IMR-90 (cell line): ENCODE measurements around the gene BBIP1. TPM values are rescaled to one million over a fixed set of nuclear protein-coding genes. Genes with fewer than 3 reads are reported as not detected.

ENCODE experiments used
- ATAC-seq: fragments of 200-7000 bp; cut with Tn5 transposase; 2 replicates; pipeline ENCODE4 v1.9.1; 2020; ENCODE audit warnings: low read depth, mild to moderate bottlenecking, moderate library complexity
- BruUV-seq: library from RNA; stranded (reverse); fragments of 400-500 nt; replicated peaks from 2 replicates; lab custom pipeline; 2021; lab: Mats Ljungman, UMichigan
- CTCF ChIA-PET: fragments of 300-600 bp; formaldehyde crosslinking; extraction: SDS; loops from one replicate; lab custom pipeline; 2021; ENCODE audit warnings: antibody characterized with exemption; lab: Yijun Ruan, JAX
- POLR2A ChIA-PET: fragments of 300-600 bp; sonication (Branson Sonifier 250); formaldehyde crosslinking; loops from one replicate; lab custom pipeline; 2022; ENCODE audit warnings: antibody characterized with exemption; ENCODE audit not compliant: unreplicated experiment; lab: Charles Lee
- DNase-seq: peaks from one replicate; pipeline ENCODE4 v3.0.0; 2013
- H2AFZ ChIP-seq: replicated peaks from 2 replicates; pipeline ENCODE3; 2013; ENCODE audit warnings: low read length, mild to moderate bottlenecking; ENCODE audit not compliant: poor library complexity
- H2AK5ac ChIP-seq: 2 replicates; pipeline ENCODE4 v1.6.1; 2013; ENCODE audit warnings: low read depth, low read length, inconsistent platforms
- H2AK9ac ChIP-seq: replicated peaks from 2 replicates; pipeline ENCODE3; 2013; ENCODE audit warnings: mild to moderate bottlenecking, low read depth, low read length, moderate library complexity; ENCODE audit not compliant: poor library complexity
- H2BK120ac ChIP-seq: 2 replicates; pipeline ENCODE4 v1.6.1; 2013; ENCODE audit warnings: low read depth, low read length, inconsistent platforms
- H2BK15ac ChIP-seq: 3 replicates; pipeline ENCODE4 v1.6.1; 2013; ENCODE audit warnings: low read depth, low read length, inconsistent platforms
- H2BK20ac ChIP-seq: 2 replicates; pipeline ENCODE4 v1.6.1; 2013; ENCODE audit warnings: low read depth, mild to moderate bottlenecking, inconsistent platforms, low read length, moderate library complexity
- H2BK5ac ChIP-seq: 2 replicates; pipeline ENCODE4 v1.6.1; 2013; ENCODE audit warnings: mild to moderate bottlenecking, low read depth, low read length, inconsistent platforms; ENCODE audit not compliant: poor library complexity, severe bottlenecking
- H3K14ac ChIP-seq: replicated peaks from 2 replicates; pipeline ENCODE4 v1.6.1; 2013; ENCODE audit warnings: low read depth, low read length, inconsistent platforms
- H3K18ac ChIP-seq: 2 replicates; pipeline ENCODE4 v1.6.1; 2013; ENCODE audit warnings: low read depth, low read length, control low read depth
- H3K23ac ChIP-seq: 2 replicates; pipeline ENCODE4 v1.6.1; 2013; ENCODE audit warnings: low read depth, low read length, inconsistent platforms
- H3K27ac ChIP-seq: 2 replicates; pipeline ENCODE4 v1.5.1; 2013; ENCODE audit warnings: mild to moderate bottlenecking, control low read depth, low read length; ENCODE audit not compliant: insufficient read depth
- H3K27me3 ChIP-seq: 2 replicates; pipeline ENCODE4 v1.6.1; 2013; ENCODE audit warnings: low read length; ENCODE audit not compliant: control insufficient read depth, insufficient read depth
- H3K36me3 ChIP-seq: 2 replicates; pipeline ENCODE4 v1.6.1; 2013; ENCODE audit warnings: low read length, mixed read lengths; ENCODE audit not compliant: control insufficient read depth, insufficient read depth
- H3K4ac ChIP-seq: 2 replicates; pipeline ENCODE4 v1.6.1; 2013; ENCODE audit warnings: low read depth, low read length, inconsistent platforms
- H3K4me1 ChIP-seq: 2 replicates; pipeline ENCODE4 v1.6.1; 2013; ENCODE audit warnings: low read length, mixed read lengths; ENCODE audit not compliant: control insufficient read depth, insufficient read depth
- H3K4me2 ChIP-seq: 2 replicates; pipeline ENCODE4 v1.6.1; 2013; ENCODE audit warnings: low read depth, mild to moderate bottlenecking, control low read depth, low read length, moderate library complexity
- H3K4me3 ChIP-seq: 2 replicates; pipeline ENCODE4 v1.5.1; 2013; ENCODE audit warnings: low read depth, mild to moderate bottlenecking, control low read depth, low read length, moderate library complexity; ENCODE audit not compliant: insufficient read depth
- H3K56ac ChIP-seq: 2 replicates; pipeline ENCODE4 v1.6.1; 2013; ENCODE audit warnings: low read length, inconsistent platforms; ENCODE audit not compliant: insufficient read depth; ENCODE audit errors: extremely low read depth
- H3K79me1 ChIP-seq, 2 experiments: 2 replicates each; pipeline ENCODE4 v1.6.1; 2013; ENCODE audit warnings: low read length in 2 of 2, inconsistent platforms in 1 of 2, low read depth in 1 of 2
- H3K9ac ChIP-seq: 2 replicates; pipeline ENCODE4 v1.6.1; 2013; ENCODE audit warnings: low read depth, low read length, control low read depth
- H3K9me1 ChIP-seq: 2 replicates; pipeline ENCODE4 v1.6.1; 2013; ENCODE audit warnings: low read length, inconsistent platforms; ENCODE audit not compliant: insufficient read depth
- H3K9me3 ChIP-seq: 2 replicates; pipeline ENCODE4 v1.6.1; 2013; ENCODE audit warnings: low read length; ENCODE audit not compliant: control insufficient read depth, insufficient read depth
- H4K20me1 ChIP-seq: 2 replicates; pipeline ENCODE4 v1.6.1; 2013; ENCODE audit warnings: low read length, inconsistent platforms; ENCODE audit not compliant: insufficient read depth
- H4K5ac ChIP-seq: 2 replicates; pipeline ENCODE4 v1.6.1; 2013; ENCODE audit warnings: mild to moderate bottlenecking, low read depth, low read length, control low read depth
- H4K8ac ChIP-seq, 2 experiments: 2 replicates each; pipeline ENCODE4 v1.6.1; 2013; ENCODE audit warnings: low read depth in 2 of 2, low read length in 2 of 2, control low read depth in 1 of 2, inconsistent platforms in 1 of 2
- H4K91ac ChIP-seq: 2 replicates; pipeline ENCODE4 v1.6.1; 2013; ENCODE audit warnings: low read depth, low read length, inconsistent platforms; ENCODE audit not compliant: insufficient read depth
- BHLHE40 ChIP-seq: fragments of 150-350 bp; IDR thresholded peaks from 2 replicates; pipeline ENCODE4 v1.6.1; 2016; ENCODE audit warnings: mild to moderate bottlenecking, low read depth, low read length
- CEBPB ChIP-seq: IDR thresholded peaks from 2 replicates; pipeline ENCODE4 v1.6.1; 2012; ENCODE audit warnings: low read depth, low read length, improper control_type of control experiment
- CHD1 ChIP-seq: IDR thresholded peaks from 2 replicates; pipeline ENCODE4 v1.6.1; 2012; ENCODE audit warnings: low read depth, low read length, improper control_type of control experiment
- ELK1 ChIP-seq: fragments of 150-350 bp; IDR thresholded peaks from 2 replicates; pipeline ENCODE4 v1.6.1; 2016; ENCODE audit warnings: low read depth, mild to moderate bottlenecking, low read length, moderate library complexity, borderline replicate concordance
- FOS ChIP-seq: fragments of 150-350 bp; IDR thresholded peaks from 2 replicates; pipeline ENCODE4 v1.6.1; 2016; ENCODE audit warnings: low read depth, low read length
- MAFK ChIP-seq: IDR thresholded peaks from 2 replicates; pipeline ENCODE4 v1.6.1; 2012; ENCODE audit warnings: low read depth, low read length, improper control_type of control experiment
- MAZ ChIP-seq: IDR thresholded peaks from 2 replicates; pipeline ENCODE4 v1.6.1; 2012; ENCODE audit warnings: low read depth, mild to moderate bottlenecking, low read length, improper control_type of control experiment, moderate library complexity, borderline replicate concordance
- MXI1 ChIP-seq: IDR thresholded peaks from 2 replicates; pipeline ENCODE4 v1.6.1; 2012; ENCODE audit warnings: low read depth, mild to moderate bottlenecking, low read length, moderate library complexity, borderline replicate concordance
- NFE2L2 ChIP-seq: fragments of 150-350 bp; IDR thresholded peaks from 2 replicates; pipeline ENCODE4 v1.6.1; 2016; ENCODE audit warnings: low read depth, mild to moderate bottlenecking, low read length
- POLR2A ChIP-seq: IDR thresholded peaks from 2 replicates; pipeline ENCODE4 v1.6.1; 2012; ENCODE audit warnings: mild to moderate bottlenecking, low read depth, low read length
- RAD21 ChIP-seq: IDR thresholded peaks from 2 replicates; pipeline ENCODE4 v1.6.1; 2012; ENCODE audit warnings: low read length, improper control_type of control experiment
- RCOR1 ChIP-seq: IDR thresholded peaks from 2 replicates; pipeline ENCODE4 v1.6.1; 2012; ENCODE audit warnings: mild to moderate bottlenecking, low read length, improper control_type of control experiment; ENCODE audit not compliant: insufficient replicate concordance
- RFX5 ChIP-seq: IDR thresholded peaks from 2 replicates; pipeline ENCODE4 v1.8.0; 2012; ENCODE audit warnings: low read depth, mild to moderate bottlenecking, low read length, moderate library complexity
- SMC3 ChIP-seq: fragments of 150-350 bp; IDR thresholded peaks from 2 replicates; pipeline ENCODE4 v1.6.1; 2016; ENCODE audit warnings: low read depth, mild to moderate bottlenecking, antibody characterized with exemption, low read length, moderate library complexity
- USF2 ChIP-seq: fragments of 150-350 bp; IDR thresholded peaks from 2 replicates; pipeline ENCODE4 v1.6.1; 2017; ENCODE audit warnings: mild to moderate bottlenecking, antibody characterized with exemption, low read length, low read depth
- WGBS, 2 experiments: methylation state at CpG; one replicate each; pipeline versions ENCODE4 v1.1.5 to v1.1.7; 2013; ENCODE audit warnings: missing lambda C conversion rate in 2 of 2; ENCODE audit not compliant: insufficient read length in 1 of 2; ENCODE audit errors: extremely low coverage in 2 of 2; 5-methylcytosine and 5-hydroxymethylcytosine counted together
- dilution Hi-C: fragments of 300-500 bp; cut with HindIII; formaldehyde crosslinking; loops from one replicate; pipeline ENCODE4 v1.14.3; 2018; ENCODE audit warnings: low sequenced_read_pairs; ENCODE audit not compliant: unreplicated experiment
- in situ Hi-C: fragments of 300-500 bp; cut with MboI; formaldehyde crosslinking; loops from 3 replicates; pipeline ENCODE4 v1.14.3; 2019; ENCODE audit warnings: low sequenced_read_pairs, inconsistent platforms, mixed read lengths
- intact Hi-C: fragments of 100-400 bp; cut with micrococcal nuclease; formaldehyde crosslinking; loops from 2 replicates; pipeline ENCODE4 v1.10.0; 2022
- polyA plus RNA-seq, 3 experiments: library from polyadenylated mRNA; depleted of rRNA; stranded (reverse); fragments of >200 nt; gene quantifications; 2 replicates each; pipeline ENCODE4 v1.2.3, GENCODE V29; 2012; ENCODE audit warnings: low replicate concordance in 1 of 3
- total RNA-seq: library from RNA; depleted of rRNA; stranded (reverse); fragments of >200 nt; gene quantifications from 2 replicates; pipeline ENCODE4 v1.2.3, GENCODE V29; 2012
- TF ChIP-seq, protein P1 (sequence below): conservative IDR thresholded peaks from 2 replicates; pipeline ENCODE4 v1.5.1; 2012; ENCODE audit warnings: mild to moderate bottlenecking, low read depth, low read length, improper control_type of control experiment

BBIP1 gene
- total and polyA plus RNA-seq, 2 of the 4 experiments (the other 2 are of a cell fraction) = 17.4 to 19.9 TPM

DNA sequence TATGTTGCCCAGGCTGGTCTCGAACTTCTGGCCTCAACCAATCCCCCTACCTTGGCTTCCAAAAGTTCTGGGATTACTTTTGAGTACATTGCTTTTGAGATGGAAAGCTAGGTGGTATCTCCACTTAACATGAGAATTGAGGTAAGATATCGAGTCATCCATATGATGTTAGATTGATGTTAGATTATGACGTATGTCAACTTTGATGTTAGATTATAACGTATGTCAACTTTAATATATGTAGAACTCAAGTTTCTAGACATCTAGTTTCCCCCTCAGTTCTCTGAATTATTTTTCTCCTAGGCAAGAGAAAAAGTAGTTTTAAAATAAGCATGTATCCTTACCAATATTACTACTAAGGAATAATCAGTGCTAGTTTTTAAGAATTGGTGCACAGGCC lies 20.4 kb upstream of the BBIP1 start:
- H2BK120ac ChIP-seq = no peak overlapping the region
- no peak overlapping the region for H2AFZ ChIP-seq
- H2AK5ac ChIP-seq = no peak overlapping the region
- DNase-seq = no peak
- ChIA-PET POLR2A (no interaction called here), CTCF (interaction anchor here (0.7 kb wide), 1 partner anchor 15 kb away, joined by 4 read pairs; no protein-coding TSS in a partner anchor)
- no peak overlapping the region for H4K5ac ChIP-seq
- H3K79me1 ChIP-seq = peaks cover 13 to 53% of the 10 kb centered on the region in 2 experiments
- H3K9ac ChIP-seq = no peak overlapping the region
- BruUV-seq = no TSS peak
- no peak for ATAC-seq
- H3K4ac ChIP-seq = no peak overlapping the region
- no peak overlapping the region for H3K23ac ChIP-seq
- H4K8ac ChIP-seq = no peak overlapping the region
- no peak overlapping the region for H3K14ac ChIP-seq
- TF ChIP-seq MXI1 = no peak
- no peak for TF ChIP-seq FOS
- TF ChIP-seq, protein P1, sequence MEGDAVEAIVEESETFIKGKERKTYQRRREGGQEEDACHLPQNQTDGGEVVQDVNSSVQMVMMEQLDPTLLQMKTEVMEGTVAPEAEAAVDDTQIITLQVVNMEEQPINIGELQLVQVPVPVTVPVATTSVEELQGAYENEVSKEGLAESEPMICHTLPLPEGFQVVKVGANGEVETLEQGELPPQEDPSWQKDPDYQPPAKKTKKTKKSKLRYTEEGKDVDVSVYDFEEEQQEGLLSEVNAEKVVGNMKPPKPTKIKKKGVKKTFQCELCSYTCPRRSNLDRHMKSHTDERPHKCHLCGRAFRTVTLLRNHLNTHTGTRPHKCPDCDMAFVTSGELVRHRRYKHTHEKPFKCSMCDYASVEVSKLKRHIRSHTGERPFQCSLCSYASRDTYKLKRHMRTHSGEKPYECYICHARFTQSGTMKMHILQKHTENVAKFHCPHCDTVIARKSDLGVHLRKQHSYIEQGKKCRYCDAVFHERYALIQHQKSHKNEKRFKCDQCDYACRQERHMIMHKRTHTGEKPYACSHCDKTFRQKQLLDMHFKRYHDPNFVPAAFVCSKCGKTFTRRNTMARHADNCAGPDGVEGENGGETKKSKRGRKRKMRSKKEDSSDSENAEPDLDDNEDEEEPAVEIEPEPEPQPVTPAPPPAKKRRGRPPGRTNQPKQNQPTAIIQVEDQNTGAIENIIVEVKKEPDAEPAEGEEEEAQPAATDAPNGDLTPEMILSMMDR = no peak
- no peak for TF ChIP-seq NFE2L2
- TF ChIP-seq MAZ = no peak
- no peak for TF ChIP-seq USF2
- no peak for TF ChIP-seq CHD1
- TF ChIP-seq RAD21 = no peak
- TF ChIP-seq SMC3 = no peak
- no peak for TF ChIP-seq POLR2A
- no peak for TF ChIP-seq RFX5
- TF ChIP-seq ELK1 = no peak
- TF ChIP-seq MAFK = no peak
- no peak for TF ChIP-seq CEBPB
- TF ChIP-seq BHLHE40 = no peak
- no peak for TF ChIP-seq RCOR1
- H3K9me1 ChIP-seq = 0 out of 2 replicates have a peak, but pooled peaks cover 4% of the 10 kb centered on the region
- intact Hi-C loops (no loop called here), in situ Hi-C loops (no loop called here), dilution Hi-C loops (no loop called here)
- H3K4me3 ChIP-seq = no peak overlapping the region
- H4K20me1 ChIP-seq = peaks cover 29% of the 10 kb centered on the region
- H2BK5ac ChIP-seq = no peak overlapping the region
- no peak overlapping the region for H2BK20ac ChIP-seq
- H3K9me3 ChIP-seq = no peaks in the 10 kb centered on the region
- no peak overlapping the region for H3K4me2 ChIP-seq
- no CpG with 5 or more reads among the region's 4 CpGs for WGBS, 2 experiments
- no peak overlapping the region for H3K27ac ChIP-seq
- H2BK15ac ChIP-seq = no peak overlapping the region
- no peak overlapping the region for H3K56ac ChIP-seq
- no peaks in the 10 kb centered on the region for H3K4me1 ChIP-seq
- H2AK9ac ChIP-seq = no peak overlapping the region
- H4K91ac ChIP-seq = no peak overlapping the region
- no peak overlapping the region for H3K18ac ChIP-seq
- H3K36me3 ChIP-seq = peaks cover 9% of the 10 kb centered on the region
- H3K27me3 ChIP-seq = no peaks in the 10 kb centered on the region
